Measurements from ENCODE around the gene ATP8A1.
"Not testable (repeated sequence)": the region's sequence is repeated elsewhere in the genome, so short reads cannot be mapped to it uniquely, and the experiment has no call there.

Gene ATP8A1

DNA sequence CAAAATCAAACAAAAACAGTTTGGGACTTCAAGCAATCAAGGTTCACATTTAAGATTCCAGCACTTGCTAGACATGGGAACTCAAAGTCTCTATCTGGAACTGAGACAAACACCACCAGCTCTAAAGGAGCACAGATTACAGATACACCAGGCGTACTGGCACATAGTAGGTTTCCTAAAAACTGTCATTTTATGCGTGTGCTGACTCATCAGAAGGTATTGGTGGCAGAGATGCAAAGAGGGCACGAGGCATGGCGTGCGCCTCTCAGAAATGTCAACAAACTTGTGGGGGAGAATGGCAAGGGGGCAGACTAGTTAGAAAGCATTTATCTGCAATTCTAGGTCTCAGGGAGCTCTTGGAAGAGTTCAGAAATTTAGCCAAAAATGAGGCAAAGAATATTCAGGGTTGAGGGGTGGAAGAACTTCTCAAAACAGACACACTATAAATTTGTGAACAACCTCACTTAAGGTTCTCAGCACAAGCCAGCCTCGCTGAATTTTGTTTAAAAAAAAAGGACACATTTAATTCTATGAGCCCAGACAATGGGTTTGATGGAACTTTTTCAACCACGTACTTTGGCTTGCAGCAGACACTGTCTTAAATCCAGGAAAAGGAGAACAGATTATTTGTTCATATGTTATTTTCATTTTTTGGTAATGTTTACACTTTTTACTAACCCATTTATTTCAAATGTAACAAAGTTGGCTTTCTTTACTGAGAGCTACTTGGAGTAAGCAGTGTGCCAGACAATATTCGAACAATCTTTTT is 159.6 kb downstream of the ATP8A1 start:
- no peak for DNase-seq

DNA sequence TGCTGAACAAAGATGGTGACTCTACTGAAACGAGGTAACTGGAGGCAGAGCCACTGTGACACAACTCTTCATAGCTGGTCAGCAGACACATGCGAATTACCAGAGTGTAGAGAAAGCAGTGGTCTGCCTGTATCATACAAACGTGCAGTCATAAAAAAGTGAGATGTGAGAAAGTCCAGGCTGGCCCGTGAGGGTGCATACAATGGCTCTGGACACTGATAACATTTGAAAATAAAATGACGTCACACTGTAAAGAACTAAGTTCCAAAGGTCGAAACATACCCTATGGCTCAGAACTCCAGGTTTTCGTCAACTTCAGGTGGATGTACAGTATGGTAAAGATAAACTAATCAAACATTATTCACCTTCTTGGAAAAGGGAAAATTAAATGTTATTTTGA is 163.9 kb downstream of the ATP8A1 start:
- DNase-seq, result no peak

DNA sequence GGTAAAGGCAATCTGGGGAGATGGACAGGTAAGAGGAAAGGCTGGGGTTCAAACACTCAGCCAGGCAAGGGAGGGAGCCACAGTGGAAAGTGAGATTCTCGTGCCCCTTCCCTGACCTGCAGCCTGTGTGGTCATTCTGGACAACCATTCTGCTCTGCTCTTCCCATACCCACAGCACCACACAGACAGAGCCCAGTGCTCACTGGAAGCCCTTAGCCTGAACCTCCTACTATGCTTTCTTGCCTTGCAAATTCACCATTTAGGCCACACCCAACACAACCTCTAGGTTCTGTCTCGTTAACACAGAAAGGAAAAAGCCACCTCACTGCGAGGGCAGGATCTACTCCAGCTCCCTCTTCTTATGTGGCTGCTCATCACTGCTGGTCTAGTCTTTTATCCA is 166.9 kb downstream of the ATP8A1 start:
- DNase-seq, result no peak

DNA sequence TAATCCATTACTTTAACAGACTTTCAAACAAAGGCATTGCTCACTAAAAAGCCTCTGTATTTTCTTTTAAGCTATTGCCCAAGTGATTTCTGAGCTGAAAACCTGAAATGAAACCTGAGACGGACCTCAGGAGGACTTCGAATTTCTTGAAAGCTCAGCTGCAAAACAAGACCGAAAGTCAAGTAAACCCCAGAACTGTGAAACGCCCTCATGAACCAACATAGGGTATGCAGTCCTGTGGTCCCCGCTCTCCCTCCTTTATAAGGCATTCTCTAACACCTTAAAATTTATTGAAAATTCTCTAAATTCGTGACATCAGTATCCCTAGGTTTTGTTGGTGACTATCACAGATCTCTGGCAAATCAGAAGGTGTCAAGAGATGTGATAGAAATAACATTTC is 167.8 kb downstream of the ATP8A1 start:
- DNase-seq, result no peak

DNA sequence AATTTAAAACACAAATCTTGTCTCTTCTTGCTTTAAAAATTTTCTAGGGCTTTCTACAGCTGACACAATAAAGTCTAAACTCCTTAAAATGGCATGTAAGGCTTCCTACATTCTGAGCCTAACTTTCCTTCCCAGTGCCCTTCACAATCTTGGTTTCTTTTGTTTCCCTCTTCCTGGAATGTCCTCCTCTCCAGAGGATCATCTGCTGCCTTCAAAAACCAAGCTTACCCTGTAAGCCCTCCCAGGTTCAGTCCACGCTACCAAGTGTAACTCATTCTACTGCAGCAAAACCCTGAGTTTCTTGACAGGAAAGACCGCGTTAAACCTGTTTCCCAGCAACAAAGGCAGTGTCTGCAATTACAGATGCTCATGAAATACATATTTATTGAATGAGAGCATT is 168.4 kb downstream of the ATP8A1 start:
- DNase-seq, result no peak

DNA sequence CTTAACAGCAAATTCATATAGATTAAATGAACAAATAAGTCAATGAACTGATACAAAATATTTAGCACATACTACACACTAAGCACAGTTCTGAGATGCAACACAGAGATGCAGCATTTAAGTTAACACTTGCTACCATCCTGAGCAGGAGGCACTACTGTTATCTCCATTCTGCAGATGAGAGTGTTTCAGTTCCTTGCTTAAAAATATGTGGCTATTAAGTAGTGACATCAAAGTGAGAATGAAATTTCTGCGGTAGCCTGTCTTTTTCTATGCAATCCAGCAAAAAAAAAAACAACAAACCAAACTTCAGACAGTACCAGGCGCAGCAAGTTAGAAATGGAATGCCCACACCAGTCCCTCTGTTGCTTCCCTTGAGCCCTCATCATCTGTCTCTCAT is 168.8 kb downstream of the ATP8A1 start:
- no peak for DNase-seq

DNA sequence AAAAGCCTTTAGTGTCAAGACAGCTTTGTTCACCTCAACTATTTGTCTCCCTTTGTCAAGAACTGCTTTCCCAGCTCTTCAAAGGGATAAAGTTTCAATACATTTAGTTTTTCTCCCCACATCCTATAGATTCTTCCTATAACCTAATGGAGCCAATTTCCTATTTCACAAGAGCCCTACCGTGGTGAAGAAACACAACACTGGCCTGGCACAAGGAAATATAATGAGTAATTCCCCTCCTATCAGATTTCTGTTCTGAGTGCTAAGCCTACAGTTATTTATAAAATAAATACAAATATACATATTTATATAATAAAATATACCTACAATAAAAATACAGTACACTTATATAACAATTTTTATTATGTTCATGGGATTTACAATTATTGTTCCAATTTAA is 169.7 kb downstream of the ATP8A1 start:
- DNase-seq, result no peak

DNA sequence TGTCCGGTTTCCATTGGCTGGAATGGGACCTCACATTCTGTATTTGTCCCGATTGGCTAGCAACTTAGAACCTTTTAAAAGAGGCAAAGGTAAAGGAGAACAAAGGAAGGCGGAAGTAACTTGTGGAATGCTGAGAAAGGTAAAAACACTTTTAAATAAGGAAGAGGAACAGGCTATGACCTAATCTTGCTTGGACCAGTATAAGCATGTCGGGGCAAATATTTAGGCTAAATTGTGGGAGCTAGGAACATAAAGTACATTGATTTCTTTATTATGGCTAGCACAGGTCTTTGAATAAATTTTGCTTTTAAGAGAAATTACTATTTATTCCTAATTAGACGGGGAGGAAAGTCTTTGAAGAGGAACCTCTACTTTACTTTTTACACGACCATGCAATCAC is 170.7 kb downstream of the ATP8A1 start:
- DNase-seq, result not testable (repeated sequence)

DNA sequence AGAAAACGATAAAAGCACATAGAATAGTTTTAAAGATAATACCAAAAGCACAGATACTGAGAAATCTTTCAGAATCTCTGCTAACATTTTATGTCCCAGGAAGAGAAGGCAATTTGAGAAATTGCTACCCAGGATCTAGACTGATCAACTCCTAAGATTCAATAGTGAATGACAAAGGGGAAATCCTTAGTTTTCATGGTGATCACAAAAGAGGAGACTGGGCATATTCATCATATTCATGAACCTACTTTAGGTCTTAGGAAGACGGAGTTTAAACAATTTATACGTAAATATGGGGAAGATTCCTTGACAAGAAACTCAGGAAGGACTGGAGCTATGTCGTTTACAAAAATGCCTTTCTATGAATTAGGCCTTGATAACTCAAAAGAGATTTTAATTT is 172.3 kb downstream of the ATP8A1 start:
- no peak for DNase-seq

DNA sequence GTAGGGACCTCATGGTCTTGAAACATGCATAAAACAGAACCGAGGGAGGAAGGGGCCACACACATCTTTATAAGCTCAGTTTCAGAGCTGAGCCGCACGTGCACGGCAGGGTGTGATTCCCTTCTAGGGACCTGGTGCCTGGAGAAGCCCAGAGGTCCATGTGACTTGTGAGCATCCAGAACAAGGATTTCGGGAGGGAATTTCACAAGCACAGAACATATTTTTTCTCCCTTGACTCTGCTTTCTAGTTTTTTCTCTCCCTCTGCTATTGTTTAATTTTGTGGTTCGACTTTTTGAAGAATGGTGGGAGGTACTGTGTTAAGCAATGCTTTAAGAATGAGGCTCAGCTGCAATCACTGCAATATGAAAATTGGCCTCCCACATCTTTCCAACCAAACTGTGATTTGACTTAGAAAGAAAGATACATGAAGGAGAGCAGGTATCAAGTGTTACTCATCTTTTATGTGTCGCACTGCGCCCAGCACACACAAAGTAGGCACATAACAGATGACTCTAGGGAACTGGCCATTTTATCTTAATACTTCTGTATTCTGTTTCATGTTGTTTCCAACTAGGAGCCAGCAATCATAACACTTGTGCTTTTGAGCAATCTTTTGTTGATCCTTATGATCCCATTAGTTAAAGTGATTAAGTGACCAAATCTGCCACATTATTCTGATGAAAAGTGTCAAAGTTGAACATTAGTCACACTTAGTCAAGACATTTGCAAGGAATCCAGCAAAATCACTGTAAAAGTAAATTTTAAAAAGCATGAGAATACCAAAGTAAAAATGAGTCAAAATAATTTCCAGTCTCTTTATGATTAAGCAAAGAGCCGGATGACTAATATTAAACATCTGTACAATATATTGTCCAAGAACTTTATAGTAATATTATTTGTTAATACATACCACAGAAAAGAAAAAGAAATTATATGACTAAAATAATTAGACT is 173.2 kb downstream of the ATP8A1 start:
- DNase-seq, result no peak

DNA sequence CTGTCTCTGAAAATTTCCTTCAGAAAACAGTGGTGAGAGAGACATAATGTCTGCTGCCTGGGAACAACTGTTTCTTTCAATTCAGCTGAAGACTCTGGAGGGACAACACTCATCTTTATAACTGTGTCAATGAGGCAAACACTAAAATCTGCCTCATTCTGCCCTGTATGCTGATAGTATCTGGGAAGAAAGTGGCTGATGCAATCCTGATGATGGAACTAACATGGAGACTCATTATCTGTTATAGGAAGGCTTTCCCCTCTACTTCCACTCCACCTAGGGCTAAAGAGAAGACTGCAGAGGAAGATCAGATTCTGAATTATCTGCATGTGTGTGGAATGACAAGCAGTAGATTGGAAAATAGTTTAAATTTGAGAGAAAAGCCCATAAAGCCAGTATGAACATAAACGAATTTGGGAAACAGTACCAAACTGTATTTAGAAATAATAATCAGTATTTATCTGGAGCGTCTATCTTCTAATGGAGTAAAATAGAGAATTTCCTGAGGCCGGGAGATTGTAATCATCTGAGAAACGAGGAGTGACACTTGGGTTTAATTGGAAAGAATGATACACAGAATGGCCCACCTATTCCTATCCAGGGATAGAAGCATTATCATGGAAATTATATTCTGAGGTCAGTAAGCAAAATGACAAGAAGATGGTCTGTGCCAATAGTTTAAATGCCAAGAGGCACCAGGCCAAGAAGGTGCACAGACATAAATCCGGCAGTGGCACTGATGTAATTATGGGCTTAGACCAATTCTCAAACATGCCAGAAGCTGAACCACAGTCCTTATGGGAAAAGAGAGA is 174.2 kb downstream of the ATP8A1 start:
- DNase-seq, result no peak

DNA sequence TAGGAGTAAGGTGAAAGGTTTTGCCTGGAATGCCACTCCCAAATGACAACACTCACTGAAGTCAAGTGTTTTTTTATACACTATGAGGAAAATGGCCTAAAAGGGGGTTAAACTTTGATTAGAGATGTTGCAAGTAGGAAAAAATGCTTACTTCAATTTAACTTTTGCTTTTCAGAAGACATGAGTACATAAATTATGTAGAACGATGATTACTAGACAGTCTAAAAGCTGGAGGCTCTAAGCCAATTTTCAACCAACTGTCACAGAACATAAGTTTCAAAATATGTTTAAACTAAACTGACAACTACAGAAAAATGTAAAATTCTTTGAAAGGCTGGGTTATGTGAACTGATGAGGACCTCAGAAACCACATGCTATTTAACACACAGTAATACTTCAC is 176.2 kb downstream of the ATP8A1 start:
- no peak for DNase-seq

DNA sequence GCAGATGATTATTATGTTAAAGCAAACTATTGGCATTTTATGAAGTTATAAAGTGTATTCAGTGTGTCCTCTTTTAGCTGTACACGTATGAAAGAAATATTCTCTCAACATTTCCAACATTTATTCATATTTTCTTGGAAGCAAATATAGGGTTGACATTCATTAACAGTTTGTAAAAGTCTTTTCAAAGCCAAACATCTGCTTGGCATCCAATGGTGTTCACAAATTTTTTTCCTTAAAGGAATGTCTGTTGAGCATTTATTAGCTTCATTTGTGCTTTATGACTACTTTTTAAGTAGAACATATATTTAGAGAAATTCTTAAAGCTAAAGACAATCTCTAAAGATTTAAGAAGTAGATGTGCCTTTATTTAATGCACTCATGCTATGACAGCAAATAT is 176.6 kb downstream of the ATP8A1 start:
- no peak for DNase-seq

DNA sequence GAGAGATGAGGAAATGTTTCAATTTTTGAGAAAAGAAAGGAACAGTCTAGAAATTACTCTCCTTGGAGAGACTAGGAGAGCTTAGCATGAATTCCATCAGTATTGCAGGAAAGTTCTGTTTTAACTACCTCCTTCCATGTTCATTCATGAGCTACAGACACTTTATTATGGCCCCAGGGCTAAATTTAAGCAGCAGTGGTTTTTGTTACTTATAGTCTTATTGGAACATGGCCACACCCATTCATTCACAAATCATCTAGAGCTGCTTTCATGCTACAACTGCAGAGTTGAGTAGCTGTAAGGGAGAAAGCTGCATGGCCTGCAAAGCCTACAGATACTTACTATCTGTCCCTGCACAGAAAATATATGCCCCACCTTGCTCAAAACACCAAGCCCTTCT is 178.0 kb downstream of the ATP8A1 start:
- no peak for DNase-seq

DNA sequence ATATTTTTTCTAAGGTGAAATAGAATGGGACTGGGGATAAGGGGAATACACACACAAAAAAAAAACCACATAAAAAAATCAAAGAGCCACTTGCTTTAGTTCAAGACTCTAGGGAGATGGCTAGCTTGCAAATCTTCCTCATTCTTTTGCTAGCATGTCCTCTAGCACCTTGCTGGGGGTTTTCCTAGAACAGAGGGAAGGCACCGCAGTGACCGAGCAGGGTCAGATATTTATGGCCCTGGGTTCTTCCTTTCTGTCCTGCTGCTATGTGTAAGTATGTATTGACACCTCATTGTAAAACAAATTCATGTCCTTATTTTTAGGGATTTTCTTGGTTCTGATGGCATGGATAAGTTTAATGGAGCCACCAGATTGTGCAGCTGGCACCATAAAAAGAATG is 178.4 kb downstream of the ATP8A1 start:
- no peak for DNase-seq

DNA sequence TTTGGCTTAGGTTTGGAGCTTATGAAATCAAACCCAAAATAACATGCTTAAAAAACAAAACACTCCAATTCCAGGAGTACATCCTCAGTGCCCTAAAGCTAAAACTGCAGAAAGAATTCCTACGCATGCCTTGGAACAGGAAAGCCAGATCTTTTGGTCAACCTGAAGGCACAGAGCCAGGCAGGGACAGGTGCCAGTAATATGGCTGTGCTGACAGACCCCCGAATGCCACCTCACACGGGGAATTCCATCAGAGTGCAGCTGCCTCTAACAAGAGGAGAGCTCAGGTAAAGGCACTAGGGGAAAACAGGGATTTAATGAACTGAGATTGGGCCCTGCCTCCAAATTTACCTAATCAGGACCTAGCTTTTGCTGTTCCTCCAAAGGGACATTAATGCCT is 182.5 kb downstream of the ATP8A1 start:
- DNase-seq, result no peak

DNA sequence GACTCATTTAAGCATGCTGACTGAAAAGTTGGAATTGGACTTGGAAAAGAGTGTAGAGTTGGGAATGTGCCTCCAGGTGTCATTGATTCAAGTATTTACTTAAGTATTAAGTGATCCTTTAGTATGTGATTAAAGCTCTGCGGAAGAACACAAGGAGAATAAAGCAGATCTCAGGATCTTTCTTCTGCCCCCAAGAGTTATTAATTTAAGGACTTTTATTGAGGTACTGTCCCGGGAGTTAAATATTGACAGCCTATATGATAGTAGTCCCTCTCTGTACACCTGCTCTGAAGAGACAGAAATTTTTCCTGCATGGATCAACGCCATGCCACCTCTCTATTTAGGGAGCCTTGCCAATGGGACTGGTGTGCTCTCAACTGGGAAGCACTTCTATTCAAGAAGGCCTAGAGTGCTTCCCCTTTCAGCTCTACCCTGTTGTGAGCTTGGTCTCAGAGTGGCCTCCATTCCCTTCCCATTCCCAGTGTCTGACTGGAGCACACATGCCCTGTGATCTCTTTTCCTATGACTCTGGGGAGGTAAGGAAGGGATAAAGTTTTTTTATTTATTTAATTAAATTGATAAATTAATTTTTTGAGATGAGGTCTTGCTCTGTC is 183.7 kb downstream of the ATP8A1 start:
- no peak for DNase-seq

DNA sequence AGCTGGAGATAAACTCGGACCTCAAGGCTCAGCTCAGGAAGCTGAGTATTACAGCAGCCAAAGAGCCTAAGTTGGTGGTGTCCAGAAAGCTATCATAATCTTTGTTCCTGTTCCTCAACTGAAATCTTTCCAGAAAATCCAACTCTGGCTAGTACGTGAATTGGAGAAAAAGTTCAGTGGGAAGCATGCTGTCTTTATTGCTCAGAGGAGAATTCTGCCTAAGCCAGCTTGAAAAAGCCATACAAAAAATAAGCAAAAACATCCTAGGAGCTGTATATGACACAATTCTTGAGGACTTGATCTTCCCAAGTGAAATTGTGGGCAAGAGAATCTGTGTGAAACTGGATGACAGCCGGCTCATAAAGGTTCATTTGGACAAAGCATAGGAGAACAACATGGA is 185.0 kb downstream of the ATP8A1 start:
- DNase-seq, result no peak

DNA sequence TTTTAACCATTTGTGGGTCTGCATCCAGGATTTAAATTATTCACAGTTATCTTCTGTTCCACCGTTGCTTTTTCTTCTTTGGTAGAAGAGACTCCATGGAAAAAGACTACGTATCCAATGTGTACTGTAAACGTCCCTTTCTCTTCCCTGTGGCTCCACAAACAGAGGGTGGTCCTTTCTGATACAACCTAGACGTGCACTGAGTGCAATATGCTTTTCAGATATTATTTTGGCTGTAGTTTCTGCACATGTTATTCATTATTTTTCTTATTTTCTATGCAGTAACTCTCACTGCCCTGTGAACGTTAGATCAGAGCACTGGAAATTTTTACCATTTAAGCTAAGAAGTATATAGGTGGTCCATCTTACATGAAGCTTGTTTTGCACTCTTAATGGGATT is 186.9 kb downstream of the ATP8A1 start:
- DNase-seq, result no peak

DNA sequence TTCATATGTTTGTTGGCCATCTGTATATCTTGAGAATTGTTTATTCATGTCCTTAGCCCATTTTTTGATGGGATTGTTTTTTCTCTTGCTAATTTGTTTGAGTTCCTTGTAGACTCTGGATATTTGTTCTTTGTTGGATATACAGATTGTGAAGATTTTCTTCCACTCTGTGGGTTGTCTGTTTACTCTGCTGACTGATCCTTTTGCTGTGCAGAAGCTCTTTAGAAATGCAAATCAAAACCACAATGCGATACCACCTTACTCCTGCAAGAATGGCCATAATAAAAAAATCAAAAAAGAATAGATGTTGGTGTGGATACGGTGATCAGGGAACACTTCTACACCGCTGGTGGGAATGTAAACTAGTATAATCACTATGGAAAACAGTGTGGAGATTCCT is 189.1 kb downstream of the ATP8A1 start:
- not testable (repeated sequence) for DNase-seq

DNA sequence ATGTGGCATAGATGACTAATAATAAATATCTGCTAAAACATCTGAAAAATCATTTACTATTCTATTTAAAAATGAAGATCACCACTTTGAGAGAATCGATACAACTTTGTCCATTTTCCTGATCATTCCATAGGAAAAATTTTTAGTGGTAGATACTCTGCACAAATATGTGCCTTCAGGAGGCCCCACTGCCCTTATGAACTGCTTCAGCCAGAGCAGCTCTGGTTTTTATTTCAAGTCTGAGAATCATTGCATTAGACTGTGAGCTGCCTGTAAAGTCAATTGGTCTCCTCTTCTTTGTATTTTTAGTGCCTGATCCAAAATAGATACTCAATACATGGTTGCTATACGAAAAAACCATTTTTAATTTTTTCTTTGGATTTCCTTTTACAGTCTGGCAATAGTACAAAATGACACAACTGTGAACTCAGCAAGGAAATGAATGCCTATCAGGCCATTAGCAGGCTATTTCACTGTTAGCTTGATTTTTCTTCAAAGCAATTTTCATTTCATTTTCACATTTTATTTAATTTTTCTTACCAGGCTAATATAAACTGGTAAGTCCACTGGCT is 190.5 kb downstream of the ATP8A1 start:
- DNase-seq, result no peak

DNA sequence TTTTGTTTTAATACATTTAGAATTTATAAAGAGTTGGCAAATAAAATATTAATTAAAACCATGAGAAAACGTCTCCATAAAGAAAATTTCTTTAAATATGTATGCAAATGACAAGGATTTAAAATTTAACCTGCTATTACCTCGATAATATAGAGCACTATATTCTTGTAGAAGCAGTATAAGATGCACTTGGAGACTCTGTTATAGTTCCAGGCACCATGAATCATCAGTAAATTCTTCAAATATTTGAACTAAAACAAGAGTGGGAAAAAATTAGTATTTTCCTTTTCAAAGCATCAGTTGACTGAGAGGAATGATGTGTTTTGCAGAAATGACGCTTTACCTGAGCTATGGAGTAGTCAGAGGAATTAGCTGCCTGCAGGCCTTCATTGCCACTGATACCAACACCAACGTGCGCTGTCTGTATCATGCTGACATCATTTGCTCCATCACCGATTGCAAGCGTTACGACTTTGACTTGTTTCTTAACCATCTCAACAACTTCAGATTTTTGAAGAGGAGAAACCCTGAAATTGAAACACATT is 192.3 kb downstream of the ATP8A1 start:
- no peak for DNase-seq

Measured in activated naive CD4-positive, alpha-beta T cell treated with anti-CD3 and anti-CD28 coated beads, Interleukin-2, amount 50 U/mL, for 16 hours (primary cell).